PFSK-1 (cell line): ENCODE data around the gene FAM177B.

ENCODE experiments used
- REST ChIP-seq, 2 experiments: IDR thresholded peaks; 2 replicates each; pipeline versions ENCODE4 v1.6.1 to v1.8.0; 2011 to 2012; ENCODE audit warnings: low read depth in 2 of 2, low read length in 2 of 2, control low read depth in 1 of 2, inconsistent platforms in 1 of 2, mild to moderate bottlenecking in 1 of 2, moderate library complexity in 1 of 2; ENCODE audit not compliant: insufficient read depth in 1 of 2
- SIN3A ChIP-seq: IDR thresholded peaks from 2 replicates; pipeline ENCODE4 v1.6.1; 2012; ENCODE audit warnings: mild to moderate bottlenecking, low read length, moderate library complexity, borderline replicate concordance; ENCODE audit not compliant: insufficient read depth

- no peak for TF ChIP-seq REST (IDR thresholded peaks at IDR 0.05; ENCODE audit: insufficient read depth in 1 of 2, low read depth in 2 of 2, low read length in 2 of 2)
- TF ChIP-seq SIN3A = no peak
Observed at GRCh38 chr1:222754366-222755139, 17.6 kb downstream of the FAM177B start.
